ENCODE results near the gene TMCC2.

DNA sequence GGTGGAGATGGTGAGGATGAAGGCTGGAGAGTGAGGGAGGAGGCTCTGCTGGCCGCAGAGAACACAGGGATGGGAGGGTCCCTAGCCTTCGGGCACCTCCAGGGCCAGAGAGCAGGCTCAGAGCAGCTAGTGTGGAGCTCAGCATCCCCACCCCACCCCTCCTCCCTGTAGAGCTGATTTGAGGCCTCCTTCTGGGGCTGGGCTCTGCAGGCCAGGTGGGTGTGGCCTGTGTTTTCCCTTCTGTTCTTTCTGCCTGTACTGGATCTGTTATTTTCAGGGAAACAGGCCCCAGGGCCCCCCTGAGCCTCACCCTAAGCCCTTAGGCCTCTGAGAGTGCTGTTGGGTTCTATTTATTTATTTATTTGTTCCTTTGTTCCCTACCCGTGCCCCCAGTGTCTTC, 44.8 kb downstream of the TMCC2 start:
- TF ChIP-seq, protein P1, sequence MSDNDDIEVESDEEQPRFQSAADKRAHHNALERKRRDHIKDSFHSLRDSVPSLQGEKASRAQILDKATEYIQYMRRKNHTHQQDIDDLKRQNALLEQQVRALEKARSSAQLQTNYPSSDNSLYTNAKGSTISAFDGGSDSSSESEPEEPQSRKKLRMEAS (IDR thresholded peaks at IDR 0.05) = no peak
- TF ChIP-seq TAF1 (IDR thresholded peaks at IDR 0.05; ENCODE audit: low read depth, low read length) (no peak), GABPA (IDR thresholded peaks at IDR 0.05; ENCODE audit: borderline replicate concordance, insufficient read depth, low read length) (no peak), SRF (IDR thresholded peaks at IDR 0.05; ENCODE audit: low read depth, low read length) (no peak), POU5F1 (IDR thresholded peaks at IDR 0.05; ENCODE audit: low read depth, low read length) (no peak), SIN3A (conservative IDR thresholded peaks at IDR 0.05 in 1 of 2, IDR thresholded peaks at IDR 0.05 in 1 of 2; ENCODE audit: low read depth in 1 of 2, low read length in 2 of 2) (no peak), ZNF274 (IDR thresholded peaks at IDR 0.05; ENCODE audit: borderline replicate concordance, extremely low read depth, low read length) (no peak), EP300 (IDR thresholded peaks at IDR 0.05; ENCODE audit: borderline replicate concordance in 1 of 2, low read depth in 2 of 2, low read length in 2 of 2) (no peak), TEAD4 (IDR thresholded peaks at IDR 0.05; ENCODE audit: low read depth, low read length) (no peak)
- TF ChIP-seq, protein P2, sequence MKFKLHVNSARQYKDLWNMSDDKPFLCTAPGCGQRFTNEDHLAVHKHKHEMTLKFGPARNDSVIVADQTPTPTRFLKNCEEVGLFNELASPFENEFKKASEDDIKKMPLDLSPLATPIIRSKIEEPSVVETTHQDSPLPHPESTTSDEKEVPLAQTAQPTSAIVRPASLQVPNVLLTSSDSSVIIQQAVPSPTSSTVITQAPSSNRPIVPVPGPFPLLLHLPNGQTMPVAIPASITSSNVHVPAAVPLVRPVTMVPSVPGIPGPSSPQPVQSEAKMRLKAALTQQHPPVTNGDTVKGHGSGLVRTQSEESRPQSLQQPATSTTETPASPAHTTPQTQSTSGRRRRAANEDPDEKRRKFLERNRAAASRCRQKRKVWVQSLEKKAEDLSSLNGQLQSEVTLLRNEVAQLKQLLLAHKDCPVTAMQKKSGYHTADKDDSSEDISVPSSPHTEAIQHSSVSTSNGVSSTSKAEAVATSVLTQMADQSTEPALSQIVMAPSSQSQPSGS (IDR thresholded peaks at IDR 0.05; ENCODE audit: low read length) = no peak

Measured in H1 (cell line).